ENCODE results near the gene GTF2IRD1.
"Not testable (repeated sequence)": the region's sequence is repeated elsewhere in the genome, so short reads cannot be mapped to it uniquely, and the experiment has no call there.

Gene GTF2IRD1

GRCh38 chr7:74430409-74430808 is 23.3 kb upstream of the GTF2IRD1 start:
- not testable (repeated sequence) for DNase-seq (ENCODE audit: low spot score)

GRCh38 chr7:74430961-74431466 is 22.7 kb upstream of the GTF2IRD1 start:
- no peak for DNase-seq (ENCODE audit: low spot score)

GRCh38 chr7:74437291-74437571 is 16.5 kb upstream of the GTF2IRD1 start:
- not testable (repeated sequence) for DNase-seq (ENCODE audit: low spot score)

GRCh38 chr7:74438327-74438726 is 15.4 kb upstream of the GTF2IRD1 start:
- DNase-seq (ENCODE audit: low spot score), result no peak

DNA sequence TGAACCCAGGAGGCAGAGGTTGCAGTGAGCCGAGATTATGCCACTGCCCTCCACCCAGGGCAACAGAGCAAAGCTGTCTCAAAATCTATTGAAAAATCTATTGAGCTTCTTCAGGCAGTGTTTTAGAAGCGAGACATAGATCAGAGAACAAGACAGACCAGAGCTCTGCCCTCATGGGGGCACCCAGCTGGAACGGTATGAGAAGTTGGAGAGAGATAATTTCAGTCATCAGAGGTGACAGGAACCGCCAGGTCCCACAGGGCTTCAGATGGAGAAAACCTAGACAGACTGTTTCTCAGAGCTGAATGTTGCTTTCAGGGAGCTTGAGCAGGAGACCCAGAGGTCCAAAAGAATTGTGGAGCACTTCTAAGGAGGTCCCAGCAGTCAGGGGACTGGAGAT is 14.2 kb upstream of the GTF2IRD1 start:
- DNase-seq (ENCODE audit: low spot score), result no peak

- not testable (repeated sequence) for DNase-seq (ENCODE audit: low spot score)
Measured at GRCh38 chr7:74440143-74440542, 13.6 kb upstream of the GTF2IRD1 start.

DNA sequence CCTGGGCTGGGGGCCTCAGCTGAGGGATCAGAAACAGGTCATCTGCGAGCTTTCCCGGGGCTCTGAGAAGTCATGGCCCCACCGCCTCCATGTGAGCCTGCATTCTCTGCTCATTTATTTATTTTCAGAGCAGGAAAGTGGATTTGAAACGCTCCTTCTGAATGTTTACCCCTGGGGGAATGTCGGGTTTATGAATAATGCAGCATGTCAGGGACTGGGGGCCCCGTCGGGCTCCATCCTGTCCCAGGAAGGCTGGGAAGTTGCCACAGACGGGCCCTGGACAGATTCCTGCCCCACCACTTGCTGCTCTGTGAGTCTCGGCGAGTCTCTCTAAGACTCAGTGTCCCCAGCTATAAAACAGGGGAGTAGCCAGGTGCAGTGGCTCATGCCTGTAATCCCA is 11.9 kb upstream of the GTF2IRD1 start:
- no peak for DNase-seq (ENCODE audit: low spot score)

DNA sequence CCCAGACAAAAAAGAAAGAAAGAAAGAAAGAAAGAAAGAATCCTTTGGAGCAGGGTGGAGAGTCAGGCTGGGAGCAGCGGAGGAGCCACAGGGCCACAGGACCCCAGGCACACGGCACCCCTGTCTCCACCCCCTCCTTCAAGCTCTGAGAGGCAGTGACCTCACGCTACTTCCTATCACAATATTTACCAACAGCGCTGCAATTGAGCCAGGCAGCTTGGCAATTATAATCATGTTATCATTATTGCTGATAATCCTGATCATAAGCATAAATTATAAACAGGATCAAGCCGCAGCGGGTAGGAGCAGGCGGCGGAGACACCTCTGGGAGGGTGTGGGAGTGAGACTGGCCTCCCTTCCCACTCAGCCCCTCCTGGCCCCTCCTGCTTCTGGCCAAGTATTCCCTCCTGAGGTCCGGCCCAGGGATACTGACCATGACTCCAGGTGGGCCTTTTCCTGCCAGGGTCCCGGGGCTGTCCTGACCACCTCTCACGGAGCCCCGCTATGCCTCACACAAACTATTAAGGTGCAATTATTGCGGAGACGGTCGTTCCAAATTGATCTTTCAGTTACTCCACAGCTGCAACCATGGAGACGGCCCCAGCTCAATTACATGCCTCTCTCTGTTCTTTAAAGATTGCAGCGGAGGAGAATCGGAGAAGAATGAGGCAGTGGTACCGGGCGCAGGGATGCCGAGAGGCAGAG is 10.0 kb upstream of the GTF2IRD1 start:
- DNase-seq (ENCODE audit: low spot score), result no peak

- no peak for DNase-seq (ENCODE audit: low spot score)
Measured at GRCh38 chr7:74449144-74449543, 4.6 kb upstream of the GTF2IRD1 start.

GRCh38 chr7:74449809-74450397 is 3.8 kb upstream of the GTF2IRD1 start:
- DNase-seq (ENCODE audit: low spot score), result peak; percentile 85

DNA sequence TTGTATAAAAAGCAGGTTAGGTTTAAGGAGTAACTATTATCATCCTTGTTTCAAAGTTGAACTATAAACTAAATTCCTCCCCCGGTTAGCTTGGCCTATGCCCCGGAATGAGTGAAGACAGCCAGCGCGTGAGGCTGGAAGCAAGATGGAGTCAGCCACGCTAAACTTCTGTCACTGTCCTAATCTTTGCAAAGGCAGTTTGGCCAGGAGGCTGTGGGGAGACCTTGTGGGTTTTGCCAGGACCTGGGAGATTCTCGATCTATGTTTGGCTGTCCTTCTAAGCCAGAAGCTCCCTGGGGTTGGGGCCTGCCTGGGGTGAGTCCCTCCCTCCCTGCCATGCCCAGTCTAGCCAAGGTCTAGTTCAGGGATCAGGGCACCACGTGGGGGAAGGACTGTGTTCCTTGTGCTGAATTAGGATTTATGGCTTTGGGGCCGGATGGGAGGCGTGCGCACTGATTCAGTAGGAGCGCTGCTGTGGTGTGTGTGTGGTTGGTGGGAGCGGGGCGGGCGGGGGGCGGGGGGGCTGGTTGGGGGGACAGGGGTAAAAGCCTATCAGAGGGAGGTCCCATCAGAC is 871 bp upstream of the GTF2IRD1 start:
- DNase-seq (ENCODE audit: low spot score), result peak; percentile 42

DNA sequence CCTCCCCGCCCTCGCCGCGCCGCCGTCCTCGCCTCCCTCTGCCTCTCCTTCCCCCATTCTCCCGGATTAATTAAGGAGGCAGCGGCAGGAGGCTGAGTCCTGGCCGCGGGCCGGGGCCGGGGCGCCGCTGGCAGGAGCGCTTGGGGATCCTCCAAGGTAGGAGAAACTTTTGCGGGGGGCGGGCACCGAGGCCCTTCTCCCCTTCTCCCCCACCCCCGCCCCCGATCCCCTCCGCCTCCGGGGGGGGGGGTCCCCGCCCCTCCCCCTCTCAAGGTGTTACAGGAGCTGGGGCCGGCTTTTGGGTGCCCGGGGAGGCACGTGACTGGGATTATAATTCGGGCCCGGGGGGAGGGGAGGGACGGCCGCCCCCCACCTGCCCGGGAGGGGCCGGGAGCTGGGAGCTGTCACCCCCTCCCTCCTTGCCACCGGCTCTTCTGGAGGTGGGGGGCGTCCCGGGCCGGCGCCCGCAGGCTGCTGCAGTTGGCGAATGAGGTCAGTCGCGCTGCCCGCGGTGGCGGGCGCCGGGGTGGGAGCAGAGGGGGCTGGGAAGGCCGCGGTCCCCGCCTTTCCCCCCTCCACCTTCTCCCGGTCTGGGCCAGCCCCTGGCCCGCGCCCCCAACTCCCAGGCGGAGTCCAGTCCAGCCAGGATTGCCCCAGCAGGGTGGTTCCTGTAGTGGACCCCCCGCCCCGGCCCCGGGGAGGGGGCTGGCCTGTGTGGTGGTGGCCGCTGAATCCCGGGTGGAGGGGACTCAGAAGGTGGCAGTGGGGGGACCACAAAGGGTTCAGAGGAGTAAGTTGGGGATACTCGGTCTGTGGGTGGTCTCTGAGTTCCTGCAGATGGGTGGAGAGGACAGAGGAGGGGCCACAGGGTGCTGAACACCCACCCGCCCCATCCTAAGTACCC is 567 bp downstream of the GTF2IRD1 start:
- DNase-seq (ENCODE audit: low spot score), result peak; percentile 54

DNA sequence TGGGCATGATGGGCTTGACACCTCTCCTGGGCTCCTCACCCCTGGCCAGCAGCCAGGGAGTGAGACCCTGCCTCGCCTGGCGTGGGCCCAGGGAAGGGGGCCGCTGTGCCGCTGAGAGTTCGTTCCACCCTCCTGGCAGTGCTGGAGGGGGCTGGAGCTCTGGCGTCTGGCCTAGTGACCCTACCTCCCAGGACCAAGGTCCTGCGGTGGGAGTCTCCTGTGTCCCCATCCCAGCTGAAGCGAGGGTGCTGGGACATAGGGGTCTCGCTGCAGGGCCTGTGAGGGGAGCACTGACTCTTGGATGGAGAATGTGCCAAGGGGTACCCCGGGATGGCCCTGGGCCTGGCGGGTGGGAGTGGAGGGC is 1.2 kb downstream of the GTF2IRD1 start:
- DNase-seq (ENCODE audit: low spot score), result no peak

- no peak for DNase-seq (ENCODE audit: low spot score)
Measured at GRCh38 chr7:74455291-74455804, 1.6 kb downstream of the GTF2IRD1 start.

DNA sequence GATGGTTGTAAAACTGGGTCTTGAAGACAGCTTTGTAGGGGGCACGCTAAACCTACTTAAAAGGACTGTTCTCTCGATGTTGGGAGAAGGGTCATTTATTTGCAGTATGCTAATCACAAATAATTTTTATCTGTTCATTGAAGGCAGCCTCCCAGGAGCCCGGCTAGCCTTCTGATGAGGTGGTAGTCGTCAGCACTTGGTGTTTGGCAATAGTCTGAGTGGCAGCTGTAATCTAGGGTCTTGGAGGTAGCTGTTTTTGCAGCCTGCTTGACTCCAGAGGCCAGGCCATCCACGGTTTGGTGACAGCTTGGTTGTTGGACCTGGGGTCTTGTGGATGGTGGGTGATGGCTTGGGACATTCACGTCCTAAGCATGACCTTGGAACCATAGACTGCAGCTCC is 2.2 kb downstream of the GTF2IRD1 start:
- no peak for DNase-seq (ENCODE audit: low spot score)

DNA sequence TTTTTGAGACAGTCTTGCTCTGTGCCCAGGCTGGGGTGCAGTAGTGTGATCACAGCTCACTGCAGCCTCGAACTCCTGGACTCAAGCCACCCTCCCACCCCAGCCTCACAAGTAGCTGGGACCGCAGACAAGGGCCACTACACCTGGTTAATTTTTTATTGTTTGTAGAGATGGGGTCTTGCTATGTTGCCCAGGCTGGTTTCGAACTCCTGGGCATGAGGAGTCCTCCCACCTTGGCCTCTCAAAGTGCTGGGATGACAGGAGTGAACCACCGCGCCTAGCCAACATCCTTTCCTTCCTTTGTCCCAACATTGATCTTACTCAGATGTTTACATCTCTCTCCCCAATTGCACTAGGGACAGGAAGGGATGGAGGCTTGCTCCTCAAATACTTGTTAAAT is 3.3 kb downstream of the GTF2IRD1 start:
- no peak for DNase-seq (ENCODE audit: low spot score)

DNA sequence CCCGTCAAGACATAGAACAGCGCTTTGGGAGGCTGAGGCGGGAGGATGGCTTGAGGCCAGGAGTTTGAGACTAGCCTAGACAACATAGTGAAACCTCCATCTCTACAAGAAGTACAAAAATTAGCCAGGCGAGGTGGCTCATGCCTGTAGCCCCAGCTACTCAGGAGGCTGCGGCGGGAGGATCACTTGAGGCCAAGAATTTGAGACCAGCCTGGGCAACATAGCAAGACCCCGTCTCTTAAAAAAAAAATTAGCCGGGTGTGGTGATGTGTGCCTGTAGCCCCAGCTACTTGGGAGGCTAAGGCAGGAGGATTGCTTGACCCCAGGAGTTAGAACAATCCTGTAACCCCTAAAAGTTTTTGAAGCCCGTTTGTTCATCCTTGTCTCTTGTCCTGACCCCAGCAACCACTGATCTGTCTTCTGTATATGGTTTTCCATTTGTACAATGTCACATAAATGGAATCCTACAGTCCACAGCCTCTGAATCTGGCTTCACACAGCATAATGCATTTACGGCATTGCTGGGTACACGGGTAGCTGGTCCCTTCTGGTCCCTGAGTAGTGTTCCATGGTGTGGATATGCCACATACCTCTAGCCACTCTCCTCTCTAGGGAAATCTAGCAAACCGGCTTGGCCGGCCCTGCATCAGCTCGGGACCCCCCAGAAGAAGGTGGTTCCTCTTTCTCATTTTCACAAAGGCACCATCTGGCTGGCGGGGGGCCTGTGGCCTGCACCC is 8.4 kb downstream of the GTF2IRD1 start:
- no peak for DNase-seq (ENCODE audit: low spot score)

DNA sequence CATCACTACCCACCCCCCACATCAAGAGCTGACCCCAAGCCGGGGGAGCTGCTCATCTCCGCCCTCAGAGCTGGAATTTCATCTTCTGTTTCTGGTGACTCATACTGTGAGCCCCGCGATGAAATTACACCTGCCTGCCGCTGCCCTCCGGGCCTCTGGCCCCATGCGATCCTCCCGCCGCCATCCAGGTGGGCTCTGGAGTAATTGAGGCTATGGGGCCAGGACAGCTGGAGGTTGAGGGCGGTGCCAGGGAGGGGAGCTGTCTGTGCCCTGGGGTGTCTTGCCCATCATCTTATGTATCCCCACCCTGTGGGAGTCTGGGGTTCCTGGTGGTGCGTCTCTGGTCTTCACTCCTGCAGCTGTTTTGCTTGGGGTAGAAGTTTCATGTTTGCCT is 9.0 kb downstream of the GTF2IRD1 start:
- no peak for DNase-seq (ENCODE audit: low spot score)

DNA sequence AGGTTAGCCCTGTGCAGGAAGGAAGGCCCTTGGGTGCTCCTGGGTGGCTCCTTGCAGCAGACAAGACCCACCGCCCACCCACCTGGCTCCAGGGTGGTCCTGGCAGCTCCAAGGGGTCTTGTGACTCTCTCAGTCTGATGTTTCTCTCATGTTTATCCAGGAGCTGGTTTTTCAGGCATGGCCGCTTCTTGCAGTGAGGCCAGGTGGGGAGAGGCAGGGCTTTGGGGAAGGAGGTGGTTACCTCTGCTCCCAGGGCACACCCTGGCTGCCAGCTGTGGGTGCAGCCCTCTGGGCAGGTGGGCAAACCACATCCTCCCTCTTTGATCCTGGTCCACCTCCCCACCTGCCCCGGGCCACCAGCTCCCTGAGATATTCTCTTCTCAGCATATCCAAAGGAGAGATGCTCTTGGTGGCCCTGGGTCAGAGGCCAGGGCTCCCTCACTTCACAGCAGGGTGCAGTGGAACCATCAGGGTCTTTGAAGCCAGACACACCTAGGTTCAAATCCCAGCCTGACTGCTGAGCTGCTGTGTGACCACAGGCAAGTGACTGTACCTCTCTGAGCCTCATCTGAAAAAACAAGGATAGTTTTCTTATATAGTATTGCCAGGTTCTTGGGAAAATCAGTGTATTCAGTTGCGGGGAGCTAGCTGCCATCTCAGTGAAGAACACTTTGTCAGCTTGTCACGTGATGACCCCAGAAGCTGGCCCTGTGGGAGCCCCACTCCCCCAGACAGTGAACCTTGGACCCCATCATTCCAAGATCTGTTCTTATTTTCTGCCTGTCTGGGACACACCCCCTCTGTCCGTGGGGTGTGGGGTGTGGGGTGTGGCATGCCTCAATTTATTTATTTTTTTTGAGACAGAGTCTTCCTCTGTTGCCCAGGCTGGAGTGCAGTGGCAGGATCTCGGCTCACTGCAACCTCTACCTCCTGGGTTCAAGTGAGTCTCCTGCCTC is 11.5 kb downstream of the GTF2IRD1 start:
- DNase-seq (ENCODE audit: low spot score), result no peak

DNA sequence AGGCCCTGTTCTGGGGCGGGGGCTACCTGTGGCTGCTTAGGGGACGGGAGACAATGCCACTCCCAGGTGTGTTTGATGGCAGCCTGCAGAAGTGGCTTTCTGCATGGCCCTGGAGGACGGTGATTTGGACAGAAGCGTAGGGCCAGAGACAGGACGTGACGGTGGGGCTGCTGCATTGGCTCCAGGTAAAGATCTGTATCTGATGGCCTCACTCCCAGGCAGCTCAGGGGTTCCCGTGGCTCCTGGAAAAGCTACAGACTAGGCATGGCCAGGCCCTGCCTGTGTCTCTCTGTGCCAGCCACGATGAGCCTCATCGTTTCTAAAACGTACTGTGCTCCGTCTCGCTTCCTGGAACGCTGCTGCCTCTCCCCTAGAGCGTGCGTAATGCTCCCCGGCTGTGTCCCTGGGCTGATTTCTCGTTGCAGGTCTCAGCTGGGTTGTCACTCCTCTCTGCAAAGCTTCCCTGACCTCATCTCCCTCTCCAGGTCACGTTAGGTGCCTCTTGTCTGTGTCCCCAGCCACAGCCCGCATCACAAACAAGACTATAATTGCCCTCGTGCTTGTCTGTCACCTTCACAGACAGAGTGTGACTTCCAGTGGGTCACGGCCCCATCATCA is 12.6 kb downstream of the GTF2IRD1 start:
- no peak for DNase-seq (ENCODE audit: low spot score)
